WERI-Rb-1 (cell line): ENCODE measurements around the gene ZSCAN31.
A peak's percentile ranks its signal among the peaks of the same experiment; 100 is the strongest.

Experiments
- DNase-seq: peaks from one replicate; pipeline ENCODE4 v3.0.0-alpha.2; 2020
- H3K27ac ChIP-seq: fragments of 250-450 bp; sonication (Bioruptor Pico); 2 replicates; pipeline ENCODE4 v1.5.1; 2020; ENCODE audit warnings: mild to moderate bottlenecking, moderate library complexity
- H3K27me3 ChIP-seq: fragments of 250-450 bp; sonication (Bioruptor Pico); 2 replicates; pipeline ENCODE4 v1.5.1; 2021; ENCODE audit warnings: mild to moderate bottlenecking, low read depth, moderate library complexity; ENCODE audit not compliant: insufficient read depth, severe bottlenecking
- H3K36me3 ChIP-seq: fragments of 250-450 bp; sonication (Bioruptor Pico); 2 replicates; pipeline ENCODE4 v1.5.1; 2020; ENCODE audit warnings: mild to moderate bottlenecking, moderate library complexity
- H3K4me3 ChIP-seq: 2 replicates; pipeline ENCODE4 v1.5.1; 2011; ENCODE audit warnings: low read depth, mild to moderate bottlenecking, control low read depth, low read length
- H3K9me3 ChIP-seq: fragments of 250-450 bp; sonication (Bioruptor Pico); 2 replicates; pipeline ENCODE4 v1.5.1; 2021; ENCODE audit warnings: mild to moderate bottlenecking, moderate library complexity; ENCODE audit not compliant: severe bottlenecking
- CTCF ChIP-seq: IDR thresholded peaks from 2 replicates; pipeline ENCODE4 v1.5.1; 2011; ENCODE audit warnings: low read depth, mild to moderate bottlenecking, control low read depth, inconsistent platforms, low read length

The ZSCAN31 gene

GRCh38 chr6:28340310-28341095, 4.6 kb upstream of the ZSCAN31 start:
- H3K27ac ChIP-seq, result no peak overlapping the region
- peaks cover 5% of the 10 kb centered on the region; the same call in 1 of the 2 replicates for H3K36me3 ChIP-seq
- DNase-seq, result no peak
- H3K4me3 ChIP-seq, result no peak overlapping the region
- no peaks in the 10 kb centered on the region for H3K27me3 ChIP-seq
- no peaks in the 10 kb centered on the region for H3K9me3 ChIP-seq
- no peak for TF ChIP-seq CTCF

GRCh38 chr6:28337121-28337520, 1.2 kb upstream of the ZSCAN31 start:
- Histone ChIP-seq H3K4me3 (no peak overlapping the region; the same call in 1 of the 2 replicates), H3K27ac (no peak overlapping the region)

GRCh38 chr6:28336284-28337120, 554 bp upstream of the ZSCAN31 start:
- Histone ChIP-seq H3K27ac (peak overlapping the region; percentile 99), H3K36me3 (peaks cover 5% of the 10 kb centered on the region; the same call in 1 of the 2 replicates), H3K4me3 (peak overlapping the region; percentile 89), H3K27me3 (no peaks in the 10 kb centered on the region), H3K9me3 (no peaks in the 10 kb centered on the region)
- no peak for TF ChIP-seq CTCF
- peak; percentile 28 for DNase-seq

More at GRCh38 chr6:28337121-28337520, 1.2 kb upstream of the ZSCAN31 start:
- H3K27me3 ChIP-seq, result no peaks in the 10 kb centered on the region
- no peak for DNase-seq
- no peak for TF ChIP-seq CTCF
- H3K36me3 ChIP-seq, result peaks cover 5% of the 10 kb centered on the region; the same call in 1 of the 2 replicates
- H3K9me3 ChIP-seq, result no peaks in the 10 kb centered on the region

GRCh38 chr6:28335040-28335563, 846 bp downstream of the ZSCAN31 start:
- no peak for TF ChIP-seq CTCF
- Histone ChIP-seq H3K27ac (peak overlapping the region; percentile 99), H3K36me3 (peaks cover 5% of the 10 kb centered on the region; the same call in 1 of the 2 replicates), H3K4me3 (peak overlapping the region; percentile 89), H3K9me3 (no peaks in the 10 kb centered on the region), H3K27me3 (no peaks in the 10 kb centered on the region)
- DNase-seq, result no peak

GRCh38 chr6:28334286-28335039, 1.5 kb downstream of the ZSCAN31 start:
- Histone ChIP-seq H3K36me3 (peaks cover 5% of the 10 kb centered on the region; the same call in 1 of the 2 replicates), H3K27me3 (no peaks in the 10 kb centered on the region), H3K9me3 (no peaks in the 10 kb centered on the region), H3K27ac (peak overlapping the region; percentile 99), H3K4me3 (no peak overlapping the region)
- no peak for TF ChIP-seq CTCF
- no peak for DNase-seq
